CD14-positive monocyte (primary cell): ENCODE data around the gene MYO1E. TPM values are rescaled to one million over a fixed set of nuclear protein-coding genes. Genes with fewer than 3 reads are reported as not detected.
A peak's percentile ranks its signal among the peaks of the same experiment; 100 is the strongest.

ENCODE experiments used
- DNase-seq, 3 donors: peaks; one replicate each; pipeline ENCODE4 v3.0.0-alpha.2; 2011 to 2022
- H2AFZ ChIP-seq: 2 replicates; pipeline ENCODE4 v1.6.0; 2012; ENCODE audit warnings: mild to moderate bottlenecking, low read depth, low read length, inconsistent platforms; ENCODE audit not compliant: insufficient read depth, poor library complexity, severe bottlenecking
- H3K27ac ChIP-seq, 2 donors: 1 replicate in 1 of 2; 2 replicates in 1 of 2; pipeline ENCODE4 v1.5.1; 2012 to 2013; ENCODE audit warnings: low read length in 2 of 2, control low read depth in 1 of 2, inconsistent platforms in 1 of 2, low read depth in 1 of 2, mild to moderate bottlenecking in 1 of 2
- H3K27me3 ChIP-seq, 2 donors: one replicate each; pipeline versions ENCODE4 v1.6.0 to v1.6.1; 2011 to 2013; ENCODE audit warnings: low read length in 2 of 2; ENCODE audit not compliant: control insufficient read depth in 2 of 2, insufficient read depth in 2 of 2
- H3K36me3 ChIP-seq, 2 donors: replicated peaks in 1 of 2; 1 replicate in 1 of 2; 2 replicates in 1 of 2; pipeline versions ENCODE4 v1.5.1 to v1.6.1; 2012 to 2013; ENCODE audit warnings: low read length in 2 of 2, control low read depth in 1 of 2, inconsistent platforms in 1 of 2, mild to moderate bottlenecking in 1 of 2; ENCODE audit not compliant: insufficient read depth in 2 of 2, control insufficient read depth in 1 of 2
- H3K4me1 ChIP-seq, 2 donors: 1 replicate in 1 of 2; 2 replicates in 1 of 2; pipeline versions ENCODE4 v1.5.1 to v1.6.1; 2012 to 2013; ENCODE audit warnings: low read length in 2 of 2, control low read depth in 1 of 2, inconsistent platforms in 1 of 2, mild to moderate bottlenecking in 1 of 2, moderate library complexity in 1 of 2; ENCODE audit not compliant: insufficient read depth in 2 of 2, control insufficient read depth in 1 of 2
- H3K4me2 ChIP-seq: replicated peaks from 2 replicates; pipeline ENCODE3; 2012; ENCODE audit warnings: low read length, moderate library complexity, mild to moderate bottlenecking; ENCODE audit not compliant: poor library complexity, severe bottlenecking; ENCODE audit errors: extremely low read depth
- H3K4me3 ChIP-seq, 3 experiments: fragments of 200-600 bp in 1 of 3; sonication (generic) in 1 of 3; replicated peaks in 1 of 3; 1 replicate in 2 of 3; 2 replicates in 1 of 3; pipeline ENCODE4 v1.5.1; 2011 to 2013; ENCODE audit warnings: low read length in 3 of 3, mild to moderate bottlenecking in 3 of 3, control low read depth in 2 of 3, low read depth in 2 of 3, inconsistent platforms in 1 of 3, moderate library complexity in 1 of 3
- H3K79me2 ChIP-seq: 2 replicates; pipeline ENCODE4 v1.6.0; 2012; ENCODE audit warnings: mild to moderate bottlenecking, control low read depth, inconsistent platforms, low read length, moderate library complexity; ENCODE audit not compliant: insufficient read depth
- H3K9ac ChIP-seq: 2 replicates; pipeline ENCODE4 v1.6.0; 2017; ENCODE audit warnings: low read length, mild to moderate bottlenecking; ENCODE audit not compliant: insufficient read depth, poor library complexity, severe bottlenecking
- H3K9me3 ChIP-seq, 2 donors: replicated peaks in 1 of 2; 1 replicate in 1 of 2; 2 replicates in 1 of 2; pipeline versions ENCODE4 v1.5.1 to v1.6.1; 2012 to 2013; ENCODE audit warnings: low read length in 2 of 2, control low read depth in 1 of 2; ENCODE audit not compliant: control insufficient read depth in 1 of 2, insufficient read depth in 1 of 2
- H4K20me1 ChIP-seq: 2 replicates; pipeline ENCODE4 v1.6.0; 2012; ENCODE audit warnings: mild to moderate bottlenecking, low read length, control low read depth, moderate library complexity; ENCODE audit not compliant: insufficient read depth
- H3K27ac Mint-ChIP-seq, 7 donors: one replicate each; pipeline ENCODE4 v1.8.0; 2020; ENCODE audit warnings: mild to moderate bottlenecking in 7 of 7, mixed read lengths in 7 of 7, moderate library complexity in 6 of 7, inconsistent platforms in 2 of 7
- H3K27me3 Mint-ChIP-seq, 3 donors: one replicate each; pipeline ENCODE4 v1.8.0; 2021 to 2022; ENCODE audit warnings: low read depth in 3 of 3, mild to moderate bottlenecking in 3 of 3, mixed read lengths in 3 of 3, moderate library complexity in 3 of 3, inconsistent platforms in 1 of 3
- H3K36me3 Mint-ChIP-seq, 2 donors: one replicate each; pipeline ENCODE4 v1.8.0; 2020; ENCODE audit warnings: mixed read lengths in 2 of 2, inconsistent platforms in 1 of 2, mild to moderate bottlenecking in 1 of 2
- H3K4me1 Mint-ChIP-seq: one replicate; pipeline ENCODE4 v1.8.0; 2020; ENCODE audit warnings: mild to moderate bottlenecking, mixed read lengths
- H3K4me3 Mint-ChIP-seq, 2 donors: one replicate each; pipeline ENCODE4 v1.8.0; 2020; ENCODE audit warnings: mild to moderate bottlenecking in 2 of 2, mixed read lengths in 2 of 2, moderate library complexity in 1 of 2
- H3K9me3 Mint-ChIP-seq, 7 donors: one replicate each; pipeline ENCODE4 v1.8.0; 2020 to 2022; ENCODE audit warnings: mixed read lengths in 7 of 7, mild to moderate bottlenecking in 6 of 7, moderate library complexity in 6 of 7, inconsistent platforms in 2 of 7
- CTCF ChIP-seq: fragments of 200-600 bp; IDR thresholded peaks from one replicate; pipeline ENCODE4 v1.8.0; 2022; ENCODE audit warnings: antibody characterized with exemption, mild to moderate bottlenecking
- WGBS: methylation state at CpG from one replicate; pipeline ENCODE4 v1.1.5; 2013; ENCODE audit warnings: missing lambda C conversion rate; ENCODE audit not compliant: insufficient coverage; 5-methylcytosine and 5-hydroxymethylcytosine counted together
- intact Hi-C, 2 donors: fragments of 100-400 bp; cut with micrococcal nuclease; formaldehyde crosslinking; loops; one replicate each; pipeline versions ENCODE4 v1.15.0 to v1.15.1; 2023
- polyA plus RNA-seq, 3 donors: library from polyadenylated mRNA; depleted of rRNA in 1 of 3; unstranded in 2 of 3; stranded (reverse) in 1 of 3; fragments of 300-500 nt in 2 of 3; fragments of >200 nt in 1 of 3; fragmentation: Illumina TruSeq in 2 of 3; gene quantifications; 1 replicate in 2 of 3; 2 replicates in 1 of 3; pipeline ENCODE4 v1.2.3, GENCODE V29; 2012 to 2021

Gene MYO1E
- polyA plus RNA-seq, 3 donors, result 5.5 to 16.2 (median 6.2) TPM

DNA sequence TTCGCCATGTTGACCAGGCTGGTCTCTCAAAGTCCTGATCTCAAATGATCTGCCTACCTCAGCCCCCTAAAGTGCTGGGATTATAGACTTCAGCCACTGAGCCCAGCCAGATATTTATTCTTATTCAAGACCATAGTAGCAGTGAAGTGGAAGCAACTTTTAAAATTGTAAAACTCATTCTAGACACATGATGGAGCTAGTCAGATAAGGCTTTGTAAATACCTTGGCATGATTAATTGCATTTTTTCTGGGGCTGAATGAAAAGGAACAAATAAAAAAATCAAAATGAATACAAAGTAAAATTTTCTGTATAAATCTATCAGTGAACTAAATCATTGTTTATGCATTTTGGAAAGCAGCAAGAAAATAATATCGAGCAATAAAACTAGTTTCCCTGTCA, 4.1 kb upstream of the MYO1E start:
- Histone ChIP-seq H3K79me2 (no peaks in the 10 kb centered on the region), H3K9me3 (no peaks in the 10 kb centered on the region), H3K27me3 (no peaks in the 10 kb centered on the region), H3K36me3 (no peaks in the 10 kb centered on the region), H3K4me3 (no peak overlapping the region), H3K4me2 (no peak overlapping the region), H3K27ac (no peak overlapping the region), H2AFZ (no peak overlapping the region), H4K20me1 (no peaks in the 10 kb centered on the region), H3K9ac (no peak overlapping the region), H3K4me1 (peaks cover 6 to 10% of the 10 kb centered on the region in 2 donors)
- peaks cover 6 to 11% (median 6%) of the 10 kb centered on the region in 3 donors for H3K27me3 Mint-ChIP-seq
- WGBS, result no CpG with 5 or more reads among the region's 2 CpGs
- peaks cover 10% of the 10 kb centered on the region for H3K4me1 Mint-ChIP-seq
- H3K9me3 Mint-ChIP-seq, result peaks cover 0 to 4% (median 0%) of the 10 kb centered on the region in 7 donors
- intact Hi-C loops, result loop anchor here in 1 of 2 donors (10.0 kb wide), 1 partner anchor 202 kb away; no protein-coding TSS in a partner anchor
- H3K36me3 Mint-ChIP-seq, result no peaks in the 10 kb centered on the region
- TF ChIP-seq CTCF, result no peak
- DNase-seq, result no peak
- H3K27ac Mint-ChIP-seq, result no peak overlapping the region
- H3K4me3 Mint-ChIP-seq, result no peak overlapping the region

DNA sequence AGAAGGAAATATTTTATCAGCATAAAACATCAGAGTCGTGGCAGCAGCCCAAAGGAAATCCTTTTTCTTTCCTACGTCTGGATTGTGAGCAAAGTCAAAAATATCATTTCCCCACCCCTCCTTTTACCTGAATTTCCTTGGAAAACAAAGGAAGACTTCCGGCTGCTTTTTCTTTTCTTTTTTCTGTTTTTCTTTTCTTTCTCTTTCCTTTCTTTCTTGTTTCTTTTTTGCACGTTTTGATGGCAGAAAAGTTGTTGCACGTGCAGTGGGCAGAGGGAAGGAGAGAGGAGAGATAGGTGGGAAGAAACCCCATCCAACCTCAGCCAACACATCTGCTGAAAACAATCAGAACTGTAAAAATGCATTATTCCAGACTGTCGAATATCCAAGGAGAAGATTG, 544 bp upstream of the MYO1E start:
- no peaks in the 10 kb centered on the region for H3K79me2 ChIP-seq
- no peak for DNase-seq
- no peak for TF ChIP-seq CTCF
- Mint-ChIP-seq H3K27me3 (peaks cover 11 to 18% (median 14%) of the 10 kb centered on the region in 3 donors), H3K27ac (peak overlapping the region in 6 of 7 donors; percentile 35 to 90 (median 86)), H3K4me1 (peaks cover 33% of the 10 kb centered on the region), H3K36me3 (peaks cover 4 to 9% of the 10 kb centered on the region in 2 donors), H3K4me3 (peak overlapping the region; percentile 97), H3K9me3 (peaks cover 0 to 4% (median 2%) of the 10 kb centered on the region in 7 donors)
- H3K9ac ChIP-seq, result peak overlapping the region; percentile 75
- peak overlapping the region; percentile 94 for H3K4me2 ChIP-seq
- peaks cover 3 to 6% of the 10 kb centered on the region in 2 donors for H3K27me3 ChIP-seq
- peak overlapping the region; percentile 70 to 93 (median 84) for H3K4me3 ChIP-seq
- H3K36me3 ChIP-seq, result no peaks in the 10 kb centered on the region
- WGBS, result 0% methylated on average over 3 of the region's 6 CpGs
- H3K9me3 ChIP-seq, result no peaks in the 10 kb centered on the region
- peak overlapping the region; percentile 92 for H2AFZ ChIP-seq
- H4K20me1 ChIP-seq, result peaks cover 17% of the 10 kb centered on the region
- H3K4me1 ChIP-seq, result peaks cover 29 to 30% of the 10 kb centered on the region in 2 donors
- intact Hi-C loops, result loop anchor here in 1 of 2 donors (10.0 kb wide), 1 partner anchor 198 kb away; no protein-coding TSS in a partner anchor
- peak overlapping the region in 1 of 2 donors; percentile 64 for H3K27ac ChIP-seq
